Epithelial cell of proximal tubule (primary cell): Measurements from ENCODE around the gene PATL2. TPM values are rescaled to one million over a fixed set of nuclear protein-coding genes. Genes with fewer than 3 reads are reported as not detected.
"Not testable (repeated sequence)": the region's sequence is repeated elsewhere in the genome, so short reads cannot be mapped to it uniquely, and the experiment has no call there.

Experiments used
- DNase-seq: peaks from one replicate; pipeline ENCODE4 v3.0.0-alpha.2; 2011; ENCODE audit warnings: low read depth
- H3K4me3 ChIP-seq: 2 replicates; pipeline ENCODE4 v1.5.1; 2011; ENCODE audit warnings: low read depth, mild to moderate bottlenecking, low read length
- CTCF ChIP-seq: conservative IDR thresholded peaks from 2 replicates; pipeline ENCODE4 v1.5.1; 2012; ENCODE audit warnings: low read depth, mild to moderate bottlenecking, low read length
- total RNA-seq: library from RNA; depleted of rRNA; stranded (reverse); fragments of >200 nt; gene quantifications from 2 replicates; pipeline ENCODE4 v1.2.3, GENCODE V29; 2015

Gene PATL2
- not detected in 2 replicates for total RNA-seq

GRCh38 chr15:44711096-44711742 lies at the start of gene PATL2, which contains the start of gene B2M:
Gene PATL2 (minus strand): TSS chr15:44711323. CDS start chr15:44676490, 34,833 bp downstream.
Gene B2M (plus strand): TSS chr15:44711517. CDS start chr15:44711547, 30 bp downstream.
- peak; percentile 82 for DNase-seq
- no peak for TF ChIP-seq CTCF
- peak within 1 kb of the TSS; percentile 99 for H3K4me3 ChIP-seq

- no peak for TF ChIP-seq CTCF
Observed at GRCh38 chr15:44753345-44753744, 42.2 kb upstream of the PATL2 start.

GRCh38 chr15:44743454-44743853 lies 32.3 kb upstream of the PATL2 start:
- not testable (repeated sequence) for DNase-seq, H3K4me3 ChIP-seq

More at GRCh38 chr15:44753345-44753744, 42.2 kb upstream of the PATL2 start:
- no peak for DNase-seq
- H3K4me3 ChIP-seq = no peak overlapping the region

GRCh38 chr15:44739222-44739847 lies 28.2 kb upstream of the PATL2 start:
- not testable (repeated sequence) for H3K4me3 ChIP-seq, DNase-seq

GRCh38 chr15:44738340-44738984 lies 27.3 kb upstream of the PATL2 start:
- peak; percentile 74 for TF ChIP-seq CTCF
- no peak for DNase-seq
- H3K4me3 ChIP-seq = no peak overlapping the region

- no peak for TF ChIP-seq CTCF
- H3K4me3 ChIP-seq = no peak within 1 kb of the TSS
- DNase-seq = no peak
Observed at GRCh38 chr15:44736181-44736765, 25.1 kb upstream of the PATL2 start, which contains the start of gene TRIM69. Gene TRIM69 (plus strand): TSS chr15:44736528. CDS start chr15:44736705, 177 bp downstream.

GRCh38 chr15:44735482-44736180 lies 24.5 kb upstream of the PATL2 start:
- TF ChIP-seq CTCF = no peak
- H3K4me3 ChIP-seq = no peak overlapping the region
- no peak for DNase-seq
